GM12878 (cell line): Measurements from ENCODE around the gene FER1L5. TPM values are rescaled to one million over a fixed set of nuclear protein-coding genes. Genes with fewer than 3 reads are reported as not detected.

Experiments used
- ATAC-seq: fragments of 200-7000 bp; cut with Tn5 transposase; 3 replicates; pipeline ENCODE4 v1.9.1; 2020; ENCODE audit warnings: mild to moderate bottlenecking, moderate library complexity
- BruUV-seq: library from RNA; stranded (reverse); fragments of 400-500 nt; replicated peaks from 2 replicates; lab custom pipeline; 2021; lab: Mats Ljungman, UMichigan
- CTCF ChIA-PET: fragments of 300-600 bp; sonication (Branson Sonifier 250); formaldehyde crosslinking; extraction: SDS; loops from one replicate; lab custom pipeline; 2021; ENCODE audit warnings: inconsistent platforms; lab: Yijun Ruan, JAX
- POLR2A ChIA-PET: fragments of 350-600 bp; formaldehyde crosslinking; extraction: SDS; loops from one replicate; lab custom pipeline; 2021; ENCODE audit warnings: inconsistent platforms; lab: Charles Lee
- RAD21 ChIA-PET: fragments of 300-600 bp; sonication (Branson Sonifier 250); formaldehyde crosslinking; loops from one replicate; lab custom pipeline; 2023; ENCODE audit warnings: antibody characterized with exemption; ENCODE audit not compliant: unreplicated experiment; lab: Charles Lee
- SMC1A ChIA-PET: fragments of 300-600 bp; sonication (Branson Sonifier 250); formaldehyde crosslinking; loops from one replicate; lab custom pipeline; 2023; ENCODE audit not compliant: unreplicated experiment, uncharacterized antibody; lab: Charles Lee
- DNase-seq: peaks from one replicate; pipeline ENCODE4 v3.0.0-alpha.2; 2011; ENCODE audit warnings: low read depth, low spot score
- FAIRE-seq: peaks from 3 replicates; lab custom pipeline; 2011; peaks lifted over from hg19 to GRCh38; lab: Jason Lieb, UNC
- H2AFZ ChIP-seq: 2 replicates; pipeline ENCODE4 v1.6.0; 2011; ENCODE audit warnings: low read depth, low read length, control low read depth; ENCODE audit not compliant: control insufficient read depth
- H3K27ac ChIP-seq: 2 replicates; pipeline ENCODE4 v1.5.1; 2011; ENCODE audit warnings: control low read depth; ENCODE audit not compliant: control insufficient read depth, insufficient read depth
- H3K27me3 ChIP-seq, 2 experiments: replicated peaks in 1 of 2; 2 replicates each; pipeline versions ENCODE4 v1.6.0 to v1.6.1; 2011; ENCODE audit warnings: low read length in 1 of 2; ENCODE audit not compliant: control insufficient read depth in 2 of 2, insufficient read depth in 2 of 2
- H3K36me3 ChIP-seq, 2 experiments: 2 replicates each; pipeline ENCODE4 v1.5.1; 2011; ENCODE audit warnings: low read length in 1 of 2; ENCODE audit not compliant: control insufficient read depth in 2 of 2, insufficient read depth in 2 of 2
- H3K4me1 ChIP-seq: 2 replicates; pipeline ENCODE4 v1.6.1; 2011; ENCODE audit warnings: mild to moderate bottlenecking, low read length, moderate library complexity, mixed read lengths; ENCODE audit not compliant: control insufficient read depth, insufficient read depth
- H3K4me2 ChIP-seq: 2 replicates; pipeline ENCODE4 v1.6.0; 2011; ENCODE audit warnings: control low read depth; ENCODE audit not compliant: control insufficient read depth, insufficient read depth
- H3K4me3 ChIP-seq: fragments of 200-600 bp; sonication (generic); 2 replicates; pipeline ENCODE4 v1.5.1; 2016
- H3K79me2 ChIP-seq: 2 replicates; pipeline ENCODE4 v1.6.0; 2011; ENCODE audit warnings: low read length; ENCODE audit not compliant: control insufficient read depth, insufficient read depth
- H3K9ac ChIP-seq: 2 replicates; pipeline ENCODE4 v1.8.0; 2011; ENCODE audit warnings: low read length, control low read depth, mixed read lengths; ENCODE audit not compliant: control insufficient read depth, insufficient read depth
- H3K9me3 ChIP-seq: replicated peaks from 3 replicates; pipeline ENCODE4 v1.5.1; 2011; ENCODE audit warnings: mild to moderate bottlenecking, low read length; ENCODE audit not compliant: control insufficient read depth, insufficient read depth
- H4K20me1 ChIP-seq: 2 replicates; pipeline ENCODE4 v1.6.0; 2011; ENCODE audit not compliant: control insufficient read depth, insufficient read depth
- CREB1 ChIP-seq: IDR thresholded peaks from 2 replicates; pipeline ENCODE4 v1.6.1; 2012; ENCODE audit warnings: low read depth, mild to moderate bottlenecking, inconsistent platforms
- MXI1 ChIP-seq: fragments of 150-350 bp; IDR thresholded peaks from 2 replicates; pipeline ENCODE4 v1.6.1; 2011; ENCODE audit warnings: low read depth, mild to moderate bottlenecking, inconsistent platforms, low read length, improper control_type of control experiment
- ZNF622 ChIP-seq: fragments of 450-650 bp; IDR thresholded peaks from 2 replicates; pipeline ENCODE4 v1.6.1; 2017; ENCODE audit warnings: mild to moderate bottlenecking, inconsistent platforms
- in situ Hi-C: fragments of 300-500 bp; cut with MboI; formaldehyde crosslinking; loops from 9 replicates; pipeline ENCODE4 v1.14.3; 2018; ENCODE audit warnings: mixed read lengths
- intact Hi-C: fragments of 100-400 bp; cut with micrococcal nuclease; formaldehyde crosslinking; loops from one replicate; pipeline ENCODE4 v1.14.2; 2022; ENCODE audit not compliant: unreplicated experiment
- polyA plus RNA-seq, 11 experiments: library from polyadenylated mRNA; depleted of rRNA in 4 of 11; unstranded in 6 of 11; stranded (reverse) in 5 of 11; fragments of >200 nt; fragmentation: Nextera tagmentation in 4 of 11; fragmentation: Illumina TruSeq in 1 of 11; extraction: Ambion mirVana in 4 of 11; extraction: Trizol in 1 of 11; gene quantifications; 1 replicate in 1 of 11; 2 replicates in 10 of 11; pipeline versions ENCODE4 v1.2.1 to v1.2.3, GENCODE V29; 2011 to 2016; ENCODE audit warnings: inconsistent platforms in 2 of 11, missing spikeins in 2 of 11, low read depth in 1 of 11
- total RNA-seq, 4 experiments: library from RNA; depleted of rRNA in 3 of 4; stranded (reverse); fragments of >200 nt in 3 of 4; fragmentation: Illumina TruSeq in 1 of 4; extraction: Trizol in 1 of 4; gene quantifications; 2 replicates each; pipeline versions ENCODE4 v1.2.1 to v1.2.3, GENCODE V29; 2013 to 2021
- TF ChIP-seq, protein P1 (sequence below): IDR thresholded peaks from 2 replicates; pipeline ENCODE4 v1.6.1; 2011; ENCODE audit warnings: low read depth, mild to moderate bottlenecking, low read length, moderate library complexity, borderline replicate concordance; ENCODE audit errors: extremely low read depth
- TF ChIP-seq, protein P2 (sequence below): IDR thresholded peaks from 2 replicates; pipeline ENCODE4 v1.6.1; 2012; ENCODE audit warnings: low read depth, low read length, improper control_type of control experiment

FER1L5 gene
- total and polyA plus RNA-seq, 10 of the 15 experiments (the other 5 are each of a cell fraction or from before 2014, with no cell fraction given), result not detected

DNA sequence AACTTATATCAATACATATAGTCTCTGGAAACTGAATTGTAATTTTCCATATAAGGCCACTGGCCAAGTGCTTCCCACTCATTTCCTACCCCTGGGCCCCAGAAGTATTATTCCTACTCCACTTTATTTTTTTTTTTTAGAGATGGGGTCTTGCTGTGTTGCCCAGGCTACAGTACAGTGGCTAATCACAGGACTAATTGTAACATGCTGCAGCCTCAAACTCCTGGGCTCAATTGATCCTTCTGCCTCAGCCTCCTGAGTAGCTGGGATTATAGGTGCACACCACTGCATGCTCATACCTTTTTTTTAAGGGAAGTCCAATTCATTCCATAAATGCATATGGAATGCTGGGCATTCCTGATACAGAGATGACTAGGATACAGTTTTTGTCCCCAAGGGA is 111.8 kb downstream of the FER1L5 start:
- ATAC-seq (no peak), DNase-seq (no peak), FAIRE-seq (no peak)
- Histone ChIP-seq H3K4me1 (no peaks in the 10 kb centered on the region), H3K4me2 (no peak overlapping the region), H3K79me2 (no peaks in the 10 kb centered on the region), H2AFZ (no peak overlapping the region), H3K9ac (no peak overlapping the region), H4K20me1 (no peaks in the 10 kb centered on the region), H3K36me3 (no peaks in the 10 kb centered on the region), H3K4me3 (no peak overlapping the region), H3K27me3 (no peaks in the 10 kb centered on the region; a peak in 1 of 4 replicates), H3K9me3 (no peaks in the 10 kb centered on the region), H3K27ac (no peak overlapping the region)
- in situ Hi-C loops, result no loop called here
- intact Hi-C loops, result no loop called here
- RAD21 ChIA-PET, result no interaction called here
- no TSS peak for BruUV-seq
- TF ChIP-seq MXI1 (no peak), ZNF622 (no peak), CREB1 (no peak)
- TF ChIP-seq, protein P1, sequence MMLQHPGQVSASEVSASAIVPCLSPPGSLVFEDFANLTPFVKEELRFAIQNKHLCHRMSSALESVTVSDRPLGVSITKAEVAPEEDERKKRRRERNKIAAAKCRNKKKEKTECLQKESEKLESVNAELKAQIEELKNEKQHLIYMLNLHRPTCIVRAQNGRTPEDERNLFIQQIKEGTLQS, result no peak
- TF ChIP-seq, protein P2, sequence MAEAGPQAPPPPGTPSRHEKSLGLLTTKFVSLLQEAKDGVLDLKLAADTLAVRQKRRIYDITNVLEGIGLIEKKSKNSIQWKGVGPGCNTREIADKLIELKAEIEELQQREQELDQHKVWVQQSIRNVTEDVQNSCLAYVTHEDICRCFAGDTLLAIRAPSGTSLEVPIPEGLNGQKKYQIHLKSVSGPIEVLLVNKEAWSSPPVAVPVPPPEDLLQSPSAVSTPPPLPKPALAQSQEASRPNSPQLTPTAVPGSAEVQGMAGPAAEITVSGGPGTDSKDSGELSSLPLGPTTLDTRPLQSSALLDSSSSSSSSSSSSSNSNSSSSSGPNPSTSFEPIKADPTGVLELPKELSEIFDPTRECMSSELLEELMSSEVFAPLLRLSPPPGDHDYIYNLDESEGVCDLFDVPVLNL, result no peak
- CTCF ChIA-PET, result no interaction called here
- SMC1A ChIA-PET, result no interaction called here
- POLR2A ChIA-PET, result no interaction called here

Other genes starting within 250 kb of the FER1L5 start
Only the 7 nearest of the 9 such genes appear.
- gene NEURL3, start 137.4 kb upstream of the FER1L5 start, total RNA-seq (2014; rRNA removed), result 0.85 and 0.98 TPM in 2 replicates
- 0.09 and 0.31 TPM in 2 replicates for gene NEURL3, start 137.4 kb upstream of the FER1L5 start, total RNA-seq (2014; rRNA removed; fragmentation: Illumina TruSeq; extraction: Trizol)
- 0.44 and 0.72 TPM in 2 replicates for gene NEURL3, start 137.4 kb upstream of the FER1L5 start, total RNA-seq (2021)
- 4.4 and 6.3 TPM in 2 replicates for gene NEURL3, start 137.4 kb upstream of the FER1L5 start, polyA plus RNA-seq (2011; rRNA removed)
- gene NEURL3, start 137.4 kb upstream of the FER1L5 start, polyA plus RNA-seq (2014; fragmentation: Illumina TruSeq; extraction: Trizol), result 0.10 TPM in 1 of 2 replicates, not detected in the other
- under 1 TPM; 0.03 to 0.07 TPM for gene NEURL3, start 137.4 kb upstream of the FER1L5 start, polyA plus RNA-seq (2014; fragmentation: Nextera tagmentation; extraction: Ambion mirVana)
- gene NEURL3, start 137.4 kb upstream of the FER1L5 start, polyA plus RNA-seq (2014; rRNA removed), result 0.39 and 0.51 TPM in 2 replicates
- under 1 TPM; 0.55 to 0.79 TPM for gene NEURL3, start 137.4 kb upstream of the FER1L5 start, polyA plus RNA-seq (2016; fragmentation: Nextera tagmentation; extraction: Ambion mirVana)
- gene ARID5A, start 106.0 kb upstream of the FER1L5 start, total RNA-seq (2014; rRNA removed), result 46.2 and 46.8 TPM in 2 replicates
- gene ARID5A, start 106.0 kb upstream of the FER1L5 start, total RNA-seq (2014; rRNA removed; fragmentation: Illumina TruSeq; extraction: Trizol), result 22.2 and 25.3 TPM in 2 replicates
- 82.7 and 87.9 TPM in 2 replicates for gene ARID5A, start 106.0 kb upstream of the FER1L5 start, total RNA-seq (2021)
- gene ARID5A, start 106.0 kb upstream of the FER1L5 start, polyA plus RNA-seq (2011; rRNA removed), result 13.3 and 28.5 TPM in 2 replicates
- gene ARID5A, start 106.0 kb upstream of the FER1L5 start, polyA plus RNA-seq (2014; fragmentation: Illumina TruSeq; extraction: Trizol), result 3.1 and 18.1 TPM in 2 replicates
- 1 to 10 TPM in 1 of 2 experiments, under 1 TPM in 1; 0.76 to 3.8 TPM for gene ARID5A, start 106.0 kb upstream of the FER1L5 start, polyA plus RNA-seq (2014; fragmentation: Nextera tagmentation; extraction: Ambion mirVana)
- gene ARID5A, start 106.0 kb upstream of the FER1L5 start, polyA plus RNA-seq (2014; rRNA removed), result 79.3 and 83.3 TPM in 2 replicates
- gene ARID5A, start 106.0 kb upstream of the FER1L5 start, polyA plus RNA-seq (2016; fragmentation: Nextera tagmentation; extraction: Ambion mirVana), result 10 to 100 TPM; 76.2 to 87.1 TPM
- 18.6 and 24.6 TPM in 2 replicates for gene KANSL3, start 4.5 kb upstream of the FER1L5 start, total RNA-seq (2014; rRNA removed)
- gene KANSL3, start 4.5 kb upstream of the FER1L5 start, total RNA-seq (2014; rRNA removed; fragmentation: Illumina TruSeq; extraction: Trizol), result 13.5 and 15.9 TPM in 2 replicates
- gene KANSL3, start 4.5 kb upstream of the FER1L5 start, total RNA-seq (2021), result 25.9 and 26.1 TPM in 2 replicates
- 13.6 and 14.9 TPM in 2 replicates for gene KANSL3, start 4.5 kb upstream of the FER1L5 start, polyA plus RNA-seq (2011; rRNA removed)
- 15.0 and 18.0 TPM in 2 replicates for gene KANSL3, start 4.5 kb upstream of the FER1L5 start, polyA plus RNA-seq (2014; fragmentation: Illumina TruSeq; extraction: Trizol)
- gene KANSL3, start 4.5 kb upstream of the FER1L5 start, polyA plus RNA-seq (2014; fragmentation: Nextera tagmentation; extraction: Ambion mirVana), result 1 to 10 TPM; 5.6 to 6.6 TPM
- 18.3 and 20.0 TPM in 2 replicates for gene KANSL3, start 4.5 kb upstream of the FER1L5 start, polyA plus RNA-seq (2014; rRNA removed)
- 10 to 100 TPM; 14.1 to 17.5 TPM for gene KANSL3, start 4.5 kb upstream of the FER1L5 start, polyA plus RNA-seq (2016; fragmentation: Nextera tagmentation; extraction: Ambion mirVana)
- 8.7 and 9.3 TPM in 2 replicates for gene LMAN2L, start 97.3 kb downstream of the FER1L5 start, total RNA-seq (2014; rRNA removed)
- gene LMAN2L, start 97.3 kb downstream of the FER1L5 start, total RNA-seq (2014; rRNA removed; fragmentation: Illumina TruSeq; extraction: Trizol), result 6.1 and 6.7 TPM in 2 replicates
- 5.7 and 5.8 TPM in 2 replicates for gene LMAN2L, start 97.3 kb downstream of the FER1L5 start, total RNA-seq (2021)
- 12.8 and 13.1 TPM in 2 replicates for gene LMAN2L, start 97.3 kb downstream of the FER1L5 start, polyA plus RNA-seq (2011; rRNA removed)
- 7.9 and 9.1 TPM in 2 replicates for gene LMAN2L, start 97.3 kb downstream of the FER1L5 start, polyA plus RNA-seq (2014; fragmentation: Illumina TruSeq; extraction: Trizol)
- gene LMAN2L, start 97.3 kb downstream of the FER1L5 start, polyA plus RNA-seq (2014; fragmentation: Nextera tagmentation; extraction: Ambion mirVana), result 10 to 100 TPM; 12.1 to 15.1 TPM
- 8.8 and 8.9 TPM in 2 replicates for gene LMAN2L, start 97.3 kb downstream of the FER1L5 start, polyA plus RNA-seq (2014; rRNA removed)
- gene LMAN2L, start 97.3 kb downstream of the FER1L5 start, polyA plus RNA-seq (2016; fragmentation: Nextera tagmentation; extraction: Ambion mirVana), result 10 to 100 TPM; 14.0 to 16.3 TPM
- gene CNNM4, start 118.1 kb downstream of the FER1L5 start, total RNA-seq (2014; rRNA removed), result 6.6 and 9.0 TPM in 2 replicates
- 6.4 and 7.2 TPM in 2 replicates for gene CNNM4, start 118.1 kb downstream of the FER1L5 start, total RNA-seq (2014; rRNA removed; fragmentation: Illumina TruSeq; extraction: Trizol)
- 13.8 and 14.4 TPM in 2 replicates for gene CNNM4, start 118.1 kb downstream of the FER1L5 start, total RNA-seq (2021)
- gene CNNM4, start 118.1 kb downstream of the FER1L5 start, polyA plus RNA-seq (2011; rRNA removed), result 5.3 and 10.1 TPM in 2 replicates
- gene CNNM4, start 118.1 kb downstream of the FER1L5 start, polyA plus RNA-seq (2014; fragmentation: Illumina TruSeq; extraction: Trizol), result 12.6 and 13.7 TPM in 2 replicates
- 1 to 10 TPM; 2.4 to 2.8 TPM for gene CNNM4, start 118.1 kb downstream of the FER1L5 start, polyA plus RNA-seq (2014; fragmentation: Nextera tagmentation; extraction: Ambion mirVana)
- 10.1 and 10.4 TPM in 2 replicates for gene CNNM4, start 118.1 kb downstream of the FER1L5 start, polyA plus RNA-seq (2014; rRNA removed)
- gene CNNM4, start 118.1 kb downstream of the FER1L5 start, polyA plus RNA-seq (2016; fragmentation: Nextera tagmentation; extraction: Ambion mirVana), result 1 to 10 TPM; 2.7 to 7.2 TPM
- gene CNNM3, start 173.5 kb downstream of the FER1L5 start, total RNA-seq (2014; rRNA removed), result 4.0 and 4.7 TPM in 2 replicates
- 2.8 and 3.2 TPM in 2 replicates for gene CNNM3, start 173.5 kb downstream of the FER1L5 start, total RNA-seq (2014; rRNA removed; fragmentation: Illumina TruSeq; extraction: Trizol)
- 14.3 and 14.9 TPM in 2 replicates for gene CNNM3, start 173.5 kb downstream of the FER1L5 start, total RNA-seq (2021)
- gene CNNM3, start 173.5 kb downstream of the FER1L5 start, polyA plus RNA-seq (2011; rRNA removed), result 3.2 and 9.6 TPM in 2 replicates
- 1.8 and 7.9 TPM in 2 replicates for gene CNNM3, start 173.5 kb downstream of the FER1L5 start, polyA plus RNA-seq (2014; fragmentation: Illumina TruSeq; extraction: Trizol)
- gene CNNM3, start 173.5 kb downstream of the FER1L5 start, polyA plus RNA-seq (2014; fragmentation: Nextera tagmentation; extraction: Ambion mirVana), result 1 to 10 TPM in 1 of 2 experiments, under 1 TPM in 1; 0.72 to 1.9 TPM
- gene CNNM3, start 173.5 kb downstream of the FER1L5 start, polyA plus RNA-seq (2014; rRNA removed), result 7.6 and 9.5 TPM in 2 replicates
- 1 to 10 TPM; 2.6 to 3.0 TPM for gene CNNM3, start 173.5 kb downstream of the FER1L5 start, polyA plus RNA-seq (2016; fragmentation: Nextera tagmentation; extraction: Ambion mirVana)
- gene ANKRD23, start 201.3 kb downstream of the FER1L5 start, total RNA-seq (2014; rRNA removed), result 2.7 and 3.3 TPM in 2 replicates
- gene ANKRD23, start 201.3 kb downstream of the FER1L5 start, total RNA-seq (2014; rRNA removed; fragmentation: Illumina TruSeq; extraction: Trizol), result 2.6 and 2.8 TPM in 2 replicates
- gene ANKRD23, start 201.3 kb downstream of the FER1L5 start, total RNA-seq (2021), result 3.5 and 3.9 TPM in 2 replicates
- gene ANKRD23, start 201.3 kb downstream of the FER1L5 start, polyA plus RNA-seq (2011; rRNA removed), result 1.7 and 2.3 TPM in 2 replicates
- gene ANKRD23, start 201.3 kb downstream of the FER1L5 start, polyA plus RNA-seq (2014; fragmentation: Illumina TruSeq; extraction: Trizol), result 1.5 and 2.0 TPM in 2 replicates
- under 1 TPM; 0.34 to 0.77 TPM for gene ANKRD23, start 201.3 kb downstream of the FER1L5 start, polyA plus RNA-seq (2014; fragmentation: Nextera tagmentation; extraction: Ambion mirVana)
- 5.3 and 6.2 TPM in 2 replicates for gene ANKRD23, start 201.3 kb downstream of the FER1L5 start, polyA plus RNA-seq (2014; rRNA removed)
- gene ANKRD23, start 201.3 kb downstream of the FER1L5 start, polyA plus RNA-seq (2016; fragmentation: Nextera tagmentation; extraction: Ambion mirVana), result 1 to 10 TPM; 2.6 to 2.8 TPM